ENCODE results near the gene KLK15. TPM values are rescaled to one million over a fixed set of nuclear protein-coding genes. Genes with fewer than 3 reads are reported as not detected.

The KLK15 gene
- total RNA-seq, 2 donors from 2014 or later: not detected

DNA sequence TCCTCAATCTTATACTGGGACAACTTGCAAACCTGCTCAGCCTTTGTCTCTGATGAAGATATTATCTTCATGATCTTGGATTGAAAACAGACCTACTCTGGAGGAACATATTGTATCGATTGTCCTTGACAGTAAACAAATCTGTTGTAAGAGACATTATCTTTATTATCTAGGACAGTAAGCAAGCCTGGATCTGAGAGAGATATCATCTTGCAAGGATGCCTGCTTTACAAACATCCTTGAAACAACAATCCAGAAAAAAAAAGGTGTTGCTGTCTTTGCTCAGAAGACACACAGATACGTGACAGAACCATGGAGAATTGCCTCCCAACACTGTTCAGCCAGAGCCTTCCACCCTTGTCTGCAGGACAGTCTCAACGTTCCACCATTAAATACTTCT, 17.4 kb upstream of the KLK15 start:
- no peak for DNase-seq
- Histone ChIP-seq H3K9ac (ENCODE audit: extremely low read depth, low read length, poor library complexity, severe bottlenecking) (no peak overlapping the region), H3K27ac (ENCODE audit: low read depth, low read length) (no peak overlapping the region), H3K4me3 (ENCODE audit: low read length) (no peak overlapping the region), H3K27me3 (ENCODE audit: control insufficient read depth, insufficient read depth, low read length, poor library complexity, severe bottlenecking) (no peaks in the 10 kb centered on the region), H3K36me3 (ENCODE audit: control insufficient read depth, insufficient read depth, low read length) (no peaks in the 10 kb centered on the region), H3K9me3 (ENCODE audit: control insufficient read depth, low read length) (no peaks in the 10 kb centered on the region), H3K4me1 (ENCODE audit: control insufficient read depth, insufficient read depth, low read length) (no peaks in the 10 kb centered on the region)
- peaks cover 72% of the 10 kb centered on the region for H3K27me3 Mint-ChIP-seq (ENCODE audit: insufficient read depth)
- H3K9me3 Mint-ChIP-seq: no peaks in the 10 kb centered on the region
- no peaks in the 10 kb centered on the region for H3K36me3 Mint-ChIP-seq (ENCODE audit: low read depth)
- H3K4me1 Mint-ChIP-seq: no peaks in the 10 kb centered on the region
- H3K27ac Mint-ChIP-seq: no peak overlapping the region
- TF ChIP-seq CTCF (conservative IDR thresholded peaks at IDR 0.05): no peak
- WGBS, 2 experiments (ENCODE audit: insufficient coverage in 1 of 2, insufficient read length in 1 of 2): 52 to 69% methylated on average over 2 to 3 of the region's 3 CpGs
- no peak overlapping the region for H3K4me3 Mint-ChIP-seq

DNA sequence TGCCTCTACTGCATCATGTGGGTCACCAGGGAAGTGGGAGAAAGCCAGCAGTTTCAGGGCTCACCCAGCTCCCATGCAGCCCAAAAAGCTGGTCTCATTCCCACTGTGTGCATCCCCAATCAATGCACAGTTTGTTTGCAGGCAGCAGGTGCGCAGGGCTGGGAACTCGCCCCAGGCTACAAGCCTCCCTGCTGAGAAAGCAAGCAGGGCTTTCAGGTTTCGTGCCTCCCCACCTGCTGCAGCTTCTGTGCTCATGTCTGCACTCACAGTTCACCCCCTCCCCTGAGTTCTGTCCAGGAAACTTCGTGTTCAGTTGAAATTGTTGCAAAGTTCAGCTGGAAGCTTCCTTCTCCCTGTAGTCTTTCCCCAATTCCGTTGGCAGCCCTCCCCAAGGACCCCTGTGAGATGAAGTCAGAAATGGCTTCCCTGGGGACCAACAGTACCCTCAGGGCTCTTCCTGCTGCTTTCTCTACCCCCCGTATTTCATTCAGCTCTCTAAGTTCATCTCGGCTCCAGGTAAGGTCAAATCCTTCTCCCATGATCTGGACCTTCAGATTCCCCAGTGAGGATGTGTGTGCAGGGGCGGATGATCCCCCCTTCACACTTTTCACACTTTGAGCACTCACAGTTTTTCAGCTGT, 11.0 kb upstream of the KLK15 start:
- Histone ChIP-seq H3K27me3 (ENCODE audit: control insufficient read depth, insufficient read depth, low read length, poor library complexity, severe bottlenecking) (peaks cover 37% of the 10 kb centered on the region), H3K4me1 (ENCODE audit: control insufficient read depth, insufficient read depth, low read length) (no peaks in the 10 kb centered on the region), H3K9me3 (ENCODE audit: control insufficient read depth, low read length) (no peaks in the 10 kb centered on the region), H3K9ac (ENCODE audit: extremely low read depth, low read length, poor library complexity, severe bottlenecking) (no peak overlapping the region), H3K4me3 (ENCODE audit: low read length) (no peak overlapping the region), H3K27ac (ENCODE audit: low read depth, low read length) (no peak overlapping the region), H3K36me3 (ENCODE audit: control insufficient read depth, insufficient read depth, low read length) (no peaks in the 10 kb centered on the region)
- 47 to 55% methylated on average over 6 to 8 of the region's 8 CpGs for WGBS, 2 experiments (ENCODE audit: insufficient coverage in 1 of 2, insufficient read length in 1 of 2)
- no peak overlapping the region for H3K27ac Mint-ChIP-seq
- H3K36me3 Mint-ChIP-seq (ENCODE audit: low read depth): no peaks in the 10 kb centered on the region
- H3K27me3 Mint-ChIP-seq (ENCODE audit: insufficient read depth): peaks cover 80% of the 10 kb centered on the region
- no peak for TF ChIP-seq CTCF (conservative IDR thresholded peaks at IDR 0.05)
- DNase-seq: no peak
- H3K4me1 Mint-ChIP-seq: no peaks in the 10 kb centered on the region
- H3K4me3 Mint-ChIP-seq: no peak overlapping the region
- H3K9me3 Mint-ChIP-seq: peaks cover 4% of the 10 kb centered on the region

GRCh38 chr19:50843701-50844221, 10.4 kb upstream of the KLK15 start:
- peaks cover 37% of the 10 kb centered on the region for H3K27me3 ChIP-seq (ENCODE audit: control insufficient read depth, insufficient read depth, low read length, poor library complexity, severe bottlenecking)

More at GRCh38 chr19:50843701-50844221, 10.4 kb upstream of the KLK15 start:
- Histone ChIP-seq H3K9ac (ENCODE audit: extremely low read depth, low read length, poor library complexity, severe bottlenecking) (no peak overlapping the region), H3K36me3 (ENCODE audit: control insufficient read depth, insufficient read depth, low read length) (no peaks in the 10 kb centered on the region), H3K27ac (ENCODE audit: low read depth, low read length) (no peak overlapping the region), H3K4me1 (ENCODE audit: control insufficient read depth, insufficient read depth, low read length) (no peaks in the 10 kb centered on the region), H3K4me3 (ENCODE audit: low read length) (no peak overlapping the region), H3K9me3 (ENCODE audit: control insufficient read depth, low read length) (no peaks in the 10 kb centered on the region)
- Mint-ChIP-seq H3K9me3 (peaks cover 4% of the 10 kb centered on the region), H3K4me3 (no peak overlapping the region), H3K27me3 (ENCODE audit: insufficient read depth) (peaks cover 75% of the 10 kb centered on the region), H3K4me1 (no peaks in the 10 kb centered on the region), H3K27ac (no peak overlapping the region), H3K36me3 (ENCODE audit: low read depth) (no peaks in the 10 kb centered on the region)
- WGBS, 2 experiments (ENCODE audit: insufficient coverage in 1 of 2, insufficient read length in 1 of 2): 68 to 100% methylated on average over 1 to 7 of the region's 7 CpGs
- DNase-seq: no peak
- TF ChIP-seq CTCF (conservative IDR thresholded peaks at IDR 0.05): no peak
